ENCODE measurements around the gene LGALS9.

- TF ChIP-seq CTCF (IDR thresholded peaks at IDR 0.05; ENCODE audit: borderline replicate concordance, extremely low read depth, low read length, poor library complexity, severe bottlenecking), result no peak
- no peak for TF ChIP-seq EZH2 (IDR thresholded peaks at IDR 0.05; ENCODE audit: borderline replicate concordance, low read depth, low read length, severe bottlenecking)
Observed at GRCh38 chr17:27630607-27631410, at the start of gene LGALS9.
